GM10847 (cell line): ENCODE measurements around the gene PRR11.

ENCODE experiments used
- POLR2A ChIP-seq: IDR thresholded peaks from 2 replicates; pipeline ENCODE4 v1.6.1; 2011; ENCODE audit not compliant: insufficient read length; ENCODE audit errors: extremely low read depth

PRR11 gene

GRCh38 chr17:59175076-59175475 lies 19.5 kb downstream of the PRR11 start:
- TF ChIP-seq POLR2A = no peak

- no peak for TF ChIP-seq POLR2A
Observed at GRCh38 chr17:59178266-59178985, 22.9 kb downstream of the PRR11 start.

- TF ChIP-seq POLR2A = no peak
Observed at GRCh38 chr17:59180626-59181025, 25.1 kb downstream of the PRR11 start.

DNA sequence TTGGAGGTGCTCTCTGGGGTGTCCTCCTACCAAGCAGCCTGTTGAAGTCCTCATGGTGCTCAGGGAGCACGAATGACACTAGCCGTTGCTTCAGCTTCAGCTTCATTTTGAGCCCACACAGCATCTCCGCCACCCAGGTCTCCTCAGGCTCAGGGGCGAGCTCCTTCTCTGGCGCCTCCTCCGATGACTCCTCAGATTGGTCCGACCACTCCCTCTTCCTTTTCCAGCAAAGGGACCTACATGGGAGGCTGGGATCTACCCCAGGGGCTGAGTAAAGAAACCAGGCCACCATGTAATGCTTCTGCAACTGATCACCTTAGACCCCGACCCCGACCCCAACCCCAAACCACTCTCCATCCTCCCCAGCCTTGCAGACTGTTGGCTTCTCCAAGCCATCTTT lies 25.9 kb downstream of the PRR11 start:
- TF ChIP-seq POLR2A = no peak

DNA sequence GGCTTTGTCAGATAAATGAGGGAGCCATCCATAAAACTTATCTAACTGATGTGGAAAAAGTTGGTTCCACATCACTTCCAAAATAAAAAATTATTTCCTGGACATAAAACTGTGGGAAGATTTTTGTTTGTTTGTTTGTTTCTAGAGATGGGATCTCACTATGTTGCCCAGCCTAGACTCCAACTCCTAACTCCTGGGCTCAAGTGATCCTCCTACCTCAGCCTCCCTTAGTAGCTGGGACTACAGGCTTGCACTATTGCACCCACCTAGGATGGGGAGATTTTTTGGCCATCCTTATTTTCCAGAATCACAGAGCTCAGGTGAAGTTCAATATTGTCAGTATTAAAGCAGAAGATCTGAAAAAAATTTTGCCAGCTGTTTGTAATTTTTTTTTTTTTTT lies 30.5 kb downstream of the PRR11 start:
- no peak for TF ChIP-seq POLR2A

GRCh38 chr17:59186850-59187249 lies 31.3 kb downstream of the PRR11 start:
- TF ChIP-seq POLR2A = no peak

DNA sequence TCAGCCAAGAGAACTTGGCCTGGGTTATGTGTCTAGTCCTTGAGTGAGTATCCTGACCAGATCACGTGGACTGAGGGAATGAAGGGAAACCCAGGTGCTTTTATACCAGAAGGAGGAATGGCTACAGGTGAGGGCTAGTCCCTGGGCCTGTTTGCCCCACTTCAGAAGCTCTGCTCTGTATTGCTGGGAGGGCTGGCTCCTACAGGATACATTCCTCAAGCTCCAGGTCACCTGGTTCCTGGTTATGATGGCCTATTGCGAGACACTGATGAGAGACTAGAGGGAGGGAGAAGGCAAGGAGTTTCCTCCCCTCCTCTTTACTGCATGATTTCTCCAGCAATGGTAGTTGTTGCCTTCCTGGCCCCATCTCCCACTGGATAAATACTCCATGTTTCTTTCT lies 35.3 kb downstream of the PRR11 start:
- no peak for TF ChIP-seq POLR2A

- no peak for TF ChIP-seq POLR2A
Observed at GRCh38 chr17:59193336-59193862, 37.9 kb downstream of the PRR11 start.

DNA sequence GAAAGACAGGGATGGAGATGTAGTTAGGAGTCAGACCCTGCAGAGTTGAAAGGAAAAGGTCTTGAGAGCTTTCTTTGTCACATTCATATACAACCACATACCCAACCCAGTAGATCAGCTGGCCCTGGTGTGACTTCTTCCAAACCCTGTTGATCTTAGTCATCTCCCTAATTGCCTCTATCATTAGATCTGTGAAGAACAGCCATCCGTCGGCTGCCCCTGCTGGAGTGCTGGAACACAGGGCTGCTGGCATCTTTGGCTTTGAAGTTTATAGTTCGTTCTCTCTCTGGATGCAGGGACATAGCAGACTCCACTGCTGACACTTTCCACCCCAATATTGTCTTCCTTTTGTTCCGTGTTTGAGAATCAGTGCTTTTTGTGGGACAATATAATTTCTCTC lies 43.9 kb downstream of the PRR11 start:
- no peak for TF ChIP-seq POLR2A

DNA sequence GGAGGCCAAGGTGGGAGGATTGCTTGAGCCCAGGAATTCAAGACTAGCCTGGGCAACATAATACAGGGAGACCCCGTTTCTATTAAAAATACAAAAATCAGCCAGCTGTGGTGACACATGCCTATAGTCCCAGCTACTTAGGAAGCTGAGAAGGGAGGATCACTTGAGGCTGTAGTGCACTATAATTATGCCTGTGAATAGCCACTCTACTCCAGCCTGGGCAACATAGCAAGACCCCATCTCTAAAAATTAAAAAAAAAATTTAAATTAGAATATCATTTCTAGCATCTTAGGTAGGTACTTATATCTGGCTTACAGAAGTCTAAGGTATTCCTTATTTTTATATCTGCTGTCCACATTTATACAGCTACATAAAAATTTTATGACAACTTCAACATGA lies 46.8 kb downstream of the PRR11 start:
- TF ChIP-seq POLR2A = no peak

DNA sequence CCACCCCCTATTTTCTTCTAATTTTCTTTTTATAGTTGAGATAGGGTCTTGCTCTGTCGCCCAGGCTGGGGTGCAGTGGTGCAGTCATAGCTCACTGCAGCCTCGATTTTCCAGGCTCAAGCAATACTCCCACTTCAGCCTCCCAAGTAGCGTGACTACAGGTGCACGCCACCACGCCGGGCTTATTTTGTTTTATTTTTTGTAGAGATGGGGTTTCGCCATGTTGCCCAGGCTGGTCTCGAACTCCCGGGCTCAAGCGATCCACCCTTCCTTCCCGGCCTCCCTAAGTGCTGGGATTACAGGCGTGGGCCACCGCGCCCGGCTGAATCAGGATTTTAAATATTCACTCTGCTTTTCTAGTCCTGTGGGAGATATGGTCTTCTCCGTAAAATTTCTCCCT lies 63.8 kb downstream of the PRR11 start:
- TF ChIP-seq POLR2A = no peak

DNA sequence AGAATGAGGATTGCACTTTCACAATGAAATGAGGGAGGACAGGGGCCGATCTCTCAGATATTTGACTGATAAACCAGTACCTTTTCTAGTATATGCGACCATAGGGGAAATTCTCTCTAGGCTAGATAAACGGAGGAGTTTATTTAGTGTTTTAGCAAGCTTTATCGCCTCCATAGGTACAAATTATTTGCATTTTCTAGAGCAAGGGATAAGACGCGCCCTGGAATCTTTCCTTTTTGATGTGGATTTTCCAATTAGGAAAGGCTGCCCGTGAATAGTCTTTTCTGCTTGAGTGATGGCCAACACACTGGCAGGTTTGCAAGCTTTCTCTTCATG lies 64.4 kb downstream of the PRR11 start:
- TF ChIP-seq POLR2A = no peak

GRCh38 chr17:59220328-59221158 lies 65.0 kb downstream of the PRR11 start, which contains the start of gene GDPD1:
Gene GDPD1 (plus strand): TSS chr17:59220511. CDS start chr17:59220610, 99 bp downstream.
- peak; percentile 37 for TF ChIP-seq POLR2A

DNA sequence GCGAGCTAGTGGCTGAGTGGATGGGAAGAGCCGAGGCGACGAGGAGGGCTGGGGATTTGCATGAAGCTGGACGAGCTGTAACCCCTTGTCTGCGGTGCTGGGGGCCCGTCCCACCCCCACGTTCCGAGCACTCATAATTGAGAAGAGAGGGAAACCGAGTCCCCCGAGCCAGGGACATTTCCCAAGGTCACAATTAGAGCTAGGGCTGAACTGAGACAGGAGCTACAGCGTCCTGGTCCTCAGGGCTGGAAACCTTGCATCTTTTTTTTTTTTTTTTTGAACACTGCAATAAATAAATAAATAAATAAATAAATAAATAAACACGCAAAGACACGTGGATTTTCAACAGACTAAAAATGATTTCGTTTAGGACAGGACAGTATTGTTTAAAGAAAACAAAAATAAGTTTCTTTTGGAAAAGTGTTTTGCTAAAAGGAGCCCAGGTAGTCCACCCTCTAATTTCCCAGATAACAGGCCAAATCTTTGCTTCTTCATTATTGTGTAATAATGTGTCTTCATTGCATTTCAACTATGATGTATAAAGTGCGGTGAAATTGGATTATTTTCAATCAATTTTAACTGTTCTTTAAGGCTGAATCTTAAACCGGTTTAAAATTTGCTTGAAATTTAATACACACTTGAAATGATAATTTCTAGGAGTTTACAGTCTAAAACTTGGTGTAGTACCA lies 65.8 kb downstream of the PRR11 start:
- TF ChIP-seq POLR2A = no peak

- TF ChIP-seq POLR2A = no peak
Observed at GRCh38 chr17:59223813-59224212, 68.3 kb downstream of the PRR11 start.

GRCh38 chr17:59230764-59231163 lies 75.2 kb downstream of the PRR11 start:
- TF ChIP-seq POLR2A = no peak
